H1 (cell line): ENCODE data around the gene SYT13. TPM values are rescaled to one million over a fixed set of nuclear protein-coding genes. Genes with fewer than 3 reads are reported as not detected.

Experiments used
- CTCF ChIA-PET: fragments of 300-600 bp; sonication (Branson Sonifier 250); formaldehyde crosslinking; loops from one replicate; lab custom pipeline; 2021; ENCODE audit not compliant: partially characterized antibody; lab: Charles Lee
- POLR2A ChIA-PET: fragments of 300-600 bp; sonication (Branson Sonifier 250); formaldehyde crosslinking; loops from one replicate; lab custom pipeline; 2021; ENCODE audit warnings: inconsistent platforms; ENCODE audit not compliant: partially characterized antibody; lab: Charles Lee
- DNase-seq, 2 experiments: peaks; one replicate each; pipeline versions ENCODE4 v3.0.0 to v3.0.0-alpha.2; 2010 to 2022; ENCODE audit warnings: low spot score in 2 of 2, low read depth in 1 of 2, mixed read lengths in 1 of 2
- FAIRE-seq: peaks from 2 replicates; lab custom pipeline; 2011; peaks lifted over from hg19 to GRCh38; lab: Jason Lieb, UNC
- H2AFZ ChIP-seq: 2 replicates; pipeline ENCODE4 v1.8.1; 2012; ENCODE audit warnings: low read length, inconsistent platforms
- H2AK5ac ChIP-seq: 2 replicates; pipeline ENCODE4 v1.6.1; 2013; ENCODE audit warnings: low read depth, low read length
- H2BK120ac ChIP-seq: replicated peaks from 2 replicates; pipeline ENCODE3; 2013; ENCODE audit warnings: low read depth, low read length, inconsistent platforms
- H2BK12ac ChIP-seq: 2 replicates; pipeline ENCODE4 v1.6.1; 2013; ENCODE audit warnings: low read depth, low read length
- H2BK15ac ChIP-seq: 2 replicates; pipeline ENCODE4 v1.6.1; 2013; ENCODE audit warnings: low read length
- H2BK20ac ChIP-seq: 2 replicates; pipeline ENCODE4 v1.6.1; 2013; ENCODE audit warnings: low read length
- H2BK5ac ChIP-seq: 2 replicates; pipeline ENCODE4 v1.6.1; 2013; ENCODE audit warnings: low read depth, low read length
- H3K14ac ChIP-seq: 2 replicates; pipeline ENCODE4 v1.6.1; 2013; ENCODE audit warnings: inconsistent platforms; ENCODE audit not compliant: insufficient read length
- H3K18ac ChIP-seq: 2 replicates; pipeline ENCODE4 v1.6.1; 2013; ENCODE audit warnings: low read length; ENCODE audit errors: extremely low read depth
- H3K23ac ChIP-seq: 2 replicates; pipeline ENCODE4 v1.6.1; 2013; ENCODE audit warnings: inconsistent platforms; ENCODE audit not compliant: insufficient read length
- H3K23me2 ChIP-seq: 2 replicates; pipeline ENCODE4 v1.6.1; 2013; ENCODE audit warnings: low read depth, low read length
- H3K27ac ChIP-seq: 2 replicates; pipeline ENCODE4 v1.6.1; 2011; ENCODE audit warnings: low read depth, low read length, inconsistent platforms
- H3K27me3 ChIP-seq, 4 experiments: replicated peaks in 1 of 4; 1 replicate in 1 of 4; 2 replicates in 3 of 4; pipeline versions ENCODE4 v1.6.1 to v1.8.1; 2011 to 2013; ENCODE audit warnings: low read length in 3 of 4, mild to moderate bottlenecking in 3 of 4, inconsistent platforms in 2 of 4, mixed read lengths in 2 of 4, moderate library complexity in 1 of 4; ENCODE audit not compliant: control insufficient read depth in 3 of 4, insufficient read depth in 3 of 4; ENCODE audit errors: extremely low read depth in 1 of 4
- H3K36me3 ChIP-seq, 4 experiments: 2 replicates each; pipeline versions ENCODE4 v1.6.1 to v1.8.1; 2011 to 2013; ENCODE audit warnings: mild to moderate bottlenecking in 4 of 4, low read length in 3 of 4, moderate library complexity in 2 of 4, control low read depth in 1 of 4, inconsistent platforms in 1 of 4; ENCODE audit not compliant: insufficient read depth in 4 of 4, control insufficient read depth in 2 of 4
- H3K4ac ChIP-seq: replicated peaks from 2 replicates; pipeline ENCODE3; 2013; ENCODE audit warnings: low read length, low read depth, mixed read lengths, inconsistent platforms; ENCODE audit not compliant: insufficient read length
- H3K4me1 ChIP-seq, 4 experiments: replicated peaks in 1 of 4; 1 replicate in 1 of 4; 2 replicates in 3 of 4; pipeline versions ENCODE4 v1.6.1 to v1.8.1; 2011 to 2013; ENCODE audit warnings: low read length in 3 of 4, inconsistent platforms in 2 of 4, mixed read lengths in 1 of 4; ENCODE audit not compliant: insufficient read depth in 4 of 4, control insufficient read depth in 3 of 4
- H3K4me2 ChIP-seq, 2 experiments: 2 replicates each; pipeline versions ENCODE4 v1.6.1 to v1.8.1; 2011 to 2013; ENCODE audit warnings: low read depth in 2 of 2, low read length in 2 of 2, control low read depth in 1 of 2, inconsistent platforms in 1 of 2, mild to moderate bottlenecking in 1 of 2; ENCODE audit not compliant: insufficient read depth in 1 of 2
- H3K4me3 ChIP-seq, 4 experiments: fragments of 200-600, 300-600 bp in 1 of 4; sonication (generic), shearing (Covaris generic), sonication (Bioruptor Twin) in 1 of 4; 2 replicates each; pipeline versions ENCODE4 v1.5.1 to v1.8.1; 2011 to 2016; ENCODE audit warnings: low read length in 4 of 4, low read depth in 3 of 4, control low read depth in 2 of 4, inconsistent platforms in 2 of 4, mild to moderate bottlenecking in 2 of 4, mixed read lengths in 1 of 4, moderate library complexity in 1 of 4; ENCODE audit not compliant: insufficient read depth in 2 of 4; ENCODE audit errors: extremely low read depth in 1 of 4
- H3K56ac ChIP-seq: replicated peaks from 2 replicates; pipeline ENCODE3; 2013; ENCODE audit warnings: low read depth, mild to moderate bottlenecking, mixed read lengths, low read length, inconsistent platforms; ENCODE audit not compliant: insufficient read length
- H3K79me1 ChIP-seq: 2 replicates; pipeline ENCODE4 v1.6.1; 2013; ENCODE audit warnings: low read depth, low read length, control low read depth
- H3K79me2 ChIP-seq, 2 experiments: 2 replicates each; pipeline versions ENCODE4 v1.6.1 to v1.8.1; 2012 to 2013; ENCODE audit warnings: low read length in 2 of 2, mild to moderate bottlenecking in 2 of 2, inconsistent platforms in 1 of 2; ENCODE audit not compliant: insufficient read depth in 2 of 2, control insufficient read depth in 1 of 2
- H3K9ac ChIP-seq, 4 experiments: replicated peaks in 1 of 4; 1 replicate in 1 of 4; 2 replicates in 3 of 4; pipeline versions ENCODE4 v1.6.1 to v1.8.1; 2011 to 2013; ENCODE audit warnings: low read depth in 3 of 4, low read length in 3 of 4, control low read depth in 2 of 4, mild to moderate bottlenecking in 2 of 4, moderate library complexity in 2 of 4, inconsistent platforms in 1 of 4; ENCODE audit errors: extremely low read depth in 1 of 4
- H3K9me3 ChIP-seq, 2 experiments: 2 replicates each; pipeline versions ENCODE4 v1.6.1 to v1.8.1; 2012 to 2013; ENCODE audit warnings: mild to moderate bottlenecking in 2 of 2, moderate library complexity in 2 of 2, control low read depth in 1 of 2, inconsistent platforms in 1 of 2, low read depth in 1 of 2, low read length in 1 of 2, mixed read lengths in 1 of 2; ENCODE audit not compliant: insufficient read depth in 2 of 2
- H4K20me1 ChIP-seq, 2 experiments: replicated peaks in 1 of 2; 2 replicates each; pipeline versions ENCODE3 to v1.8.1; 2011 to 2013; ENCODE audit warnings: inconsistent platforms in 2 of 2, low read length in 2 of 2, mild to moderate bottlenecking in 1 of 2; ENCODE audit not compliant: insufficient read depth in 2 of 2, control insufficient read depth in 1 of 2
- H4K5ac ChIP-seq: 2 replicates; pipeline ENCODE4 v1.6.1; 2013; ENCODE audit warnings: low read length, low read depth, mixed read lengths, inconsistent platforms; ENCODE audit not compliant: insufficient read length
- H4K8ac ChIP-seq: 2 replicates; pipeline ENCODE4 v1.8.0; 2013; ENCODE audit warnings: mild to moderate bottlenecking, moderate library complexity, low read length, inconsistent platforms; ENCODE audit not compliant: insufficient read depth; ENCODE audit errors: extremely low read depth
- H4K91ac ChIP-seq: replicated peaks from 2 replicates; pipeline ENCODE3; 2013; ENCODE audit warnings: low read length, mixed read lengths, inconsistent platforms; ENCODE audit not compliant: insufficient read length
- ASH2L ChIP-seq: fragments of 200-600, 300-600 bp; sonication (generic); IDR thresholded peaks from one replicate; pipeline ENCODE4 v1.7.1; 2017; ENCODE audit warnings: low read length
- CTBP2 ChIP-seq: IDR thresholded peaks from 2 replicates; pipeline ENCODE4 v1.7.0; 2011; ENCODE audit warnings: borderline replicate concordance, mild to moderate bottlenecking, moderate library complexity, mixed read lengths, low read length; ENCODE audit not compliant: insufficient read depth, insufficient read length
- POU5F1 ChIP-seq: IDR thresholded peaks from 2 replicates; pipeline ENCODE4 v1.6.1; 2011; ENCODE audit warnings: low read depth, mild to moderate bottlenecking, low read length, moderate library complexity
- YY1 ChIP-seq: IDR thresholded peaks from 2 replicates; pipeline ENCODE4 v1.6.1; 2011; ENCODE audit warnings: low read depth, mild to moderate bottlenecking, low read length
- WGBS, 2 experiments: shearing (Covaris generic) in 1 of 2; methylation state at CpG; one replicate each; pipeline versions ENCODE4 v1.1.6 to v1.1.7; 2013 to 2015; ENCODE audit warnings: low lambda C conversion rate in 2 of 2, mixed read lengths in 2 of 2, inconsistent platforms in 1 of 2, low coverage in 1 of 2, missing lambda C conversion rate in 1 of 2; ENCODE audit not compliant: insufficient replicate concordance in 2 of 2, insufficient coverage in 1 of 2, insufficient read length in 1 of 2; ENCODE audit errors: extremely low coverage in 1 of 2, missing lambda C conversion rate in 1 of 2; 5-methylcytosine and 5-hydroxymethylcytosine counted together
- polyA plus RNA-seq, 7 experiments: library from polyadenylated mRNA; depleted of rRNA in 3 of 7; stranded (reverse) in 5 of 7; unstranded in 2 of 7; fragments of >200 nt in 5 of 7; fragments of 200-250 nt in 2 of 7; gene quantifications; 1 replicate in 5 of 7; 2 replicates in 1 of 7; 4 replicates in 1 of 7; pipeline versions ENCODE4 v1.2.1 to v1.2.3, GENCODE V29; 2011 to 2013; ENCODE audit warnings: missing spikeins in 2 of 7, mixed read lengths in 2 of 7
- total RNA-seq: library from RNA; stranded (reverse); fragmentation: NEBNext Ultra II Directional; extraction: Animal tissue kit (Norgen Biotek cat#: 25700); gene quantifications from 2 replicates; pipeline ENCODE4 v1.2.1, GENCODE V29; 2021

Gene SYT13
- total and polyA plus RNA-seq, 2 of the 8 experiments (the other 6 are each of a cell fraction or from before 2014, with no cell fraction given) = 4.8 to 13.2 TPM

- H2AK5ac ChIP-seq = no peak overlapping the region
- no peaks in the 10 kb centered on the region; a peak in 1 of 7 replicates for H3K4me1 ChIP-seq
- no peak overlapping the region for H4K8ac ChIP-seq
- no peak overlapping the region for H2BK20ac ChIP-seq
- H3K9me3 ChIP-seq = no peaks in the 10 kb centered on the region
- no peak overlapping the region for H2BK5ac ChIP-seq
- no peak for TF ChIP-seq YY1
- no peak for TF ChIP-seq POU5F1
- peak; percentile 6 for TF ChIP-seq ASH2L
- no peak for TF ChIP-seq CTBP2
- no peak overlapping the region for H3K23ac ChIP-seq
- ChIA-PET CTCF (interaction anchor here (0.9 to 5.5 kb wide), 36 partner anchors 10 to 306 kb away, joined by 3 to 64 read pairs (median 5); partner anchors contain the start of gene SYT13), POLR2A (interaction anchor here (1.5 kb wide), 1 partner anchor 9 kb away, joined by 5 read pairs; no protein-coding TSS in a partner anchor)
- no peak for DNase-seq
- H3K79me2 ChIP-seq = no peaks in the 10 kb centered on the region
- H3K4me2 ChIP-seq = no peak overlapping the region
- no peak overlapping the region; the same call in 1 of the 2 replicates for H2AFZ ChIP-seq
- no peaks in the 10 kb centered on the region for H4K20me1 ChIP-seq
- no peak overlapping the region for H2BK120ac ChIP-seq
- no peak overlapping the region for H2BK15ac ChIP-seq
- H3K4ac ChIP-seq = no peak overlapping the region
- H3K23me2 ChIP-seq = no peaks in the 10 kb centered on the region
- H2BK12ac ChIP-seq = no peak overlapping the region
- no peak overlapping the region for H4K5ac ChIP-seq
- 83% methylated on average over 3 of the region's 3 CpGs; no CpG with 5 or more reads in 1 of the 2 experiments for WGBS, 2 experiments
- H3K14ac ChIP-seq = no peak overlapping the region
- H3K18ac ChIP-seq = no peak overlapping the region
- FAIRE-seq = no peak
- H3K27me3 ChIP-seq = no peaks in the 10 kb centered on the region
- no peaks in the 10 kb centered on the region for H3K36me3 ChIP-seq
- H3K56ac ChIP-seq = no peak overlapping the region
- H3K4me3 ChIP-seq = no peak overlapping the region
- H4K91ac ChIP-seq = no peak overlapping the region
- no peaks in the 10 kb centered on the region; the same call in 1 of the 2 replicates for H3K79me1 ChIP-seq
- no peak overlapping the region for H3K9ac ChIP-seq
- H3K27ac ChIP-seq = no peak overlapping the region
These were observed 33.3 kb downstream of the SYT13 start for GRCh38 chr11:45252877-45253276.
